GM18868 (cell line): Measurements from ENCODE around the gene TMEM135.
"Not testable (repeated sequence)": the region's sequence is repeated elsewhere in the genome, so short reads cannot be mapped to it uniquely, and the experiment has no call there.

Experiments
- ATAC-seq: cut with Tn5 transposase; IDR thresholded peaks from one replicate; pipeline ENCODE4 v1.9.1; 2021; ENCODE audit warnings: mild to moderate bottlenecking, moderate library complexity; ENCODE audit not compliant: unreplicated experiment

TMEM135 gene

GRCh38 chr11:87139475-87139874, 101.7 kb downstream of the TMEM135 start:
- no peak for ATAC-seq

- ATAC-seq = no peak
Measured at GRCh38 chr11:87141322-87141721, 103.6 kb downstream of the TMEM135 start.

DNA sequence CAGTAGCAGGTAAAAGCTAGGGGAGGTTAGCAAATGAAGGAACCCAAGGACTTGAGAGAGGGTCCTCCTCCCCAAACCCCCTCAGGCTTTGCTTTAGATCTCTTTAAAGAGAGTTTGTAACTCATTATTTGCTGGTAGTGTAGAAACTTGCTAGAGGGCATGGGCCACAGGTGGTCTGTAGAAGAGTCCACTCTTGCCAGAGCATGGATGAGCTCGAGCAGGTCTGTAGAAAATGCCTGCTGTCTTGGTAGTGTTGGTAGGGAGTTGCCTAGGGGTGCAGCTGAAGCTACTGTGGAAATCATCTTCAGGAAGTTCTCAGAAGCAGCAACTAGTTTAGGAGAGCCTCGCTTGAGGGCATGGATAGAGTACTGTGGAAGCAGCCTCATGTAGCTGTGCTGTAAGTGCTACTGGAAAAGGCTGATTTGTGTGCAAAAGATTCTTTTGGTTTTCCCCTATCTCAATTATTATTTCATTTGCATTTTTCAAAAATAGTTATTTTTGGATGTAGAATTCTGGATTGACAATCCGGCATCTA, 104.3 kb downstream of the TMEM135 start:
- ATAC-seq = no peak

GRCh38 chr11:87142594-87142993, 104.9 kb downstream of the TMEM135 start:
- no peak for ATAC-seq

- no peak for ATAC-seq
Measured at GRCh38 chr11:87143641-87144040, 105.9 kb downstream of the TMEM135 start.

DNA sequence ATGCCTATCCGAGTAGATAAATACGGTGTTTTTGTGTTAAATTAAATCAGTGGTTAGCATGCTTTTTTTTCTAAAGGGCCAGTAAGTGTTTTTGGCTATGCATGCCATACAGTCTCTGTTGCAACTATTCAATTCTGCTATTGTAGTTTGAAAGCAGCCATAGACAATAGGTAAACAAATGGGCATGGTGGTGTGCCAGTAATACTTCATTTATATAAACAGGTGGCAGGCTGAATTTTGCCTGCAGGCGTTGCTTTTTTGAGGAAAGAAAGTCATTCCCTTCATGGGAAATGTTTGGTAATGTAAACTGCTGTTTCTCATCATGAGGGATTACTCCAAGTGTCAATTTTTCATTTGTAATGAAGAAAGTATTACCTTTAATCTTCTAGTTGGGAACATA, 106.5 kb downstream of the TMEM135 start:
- no peak for ATAC-seq

- ATAC-seq = no peak
Measured at GRCh38 chr11:87148749-87149148, 111.0 kb downstream of the TMEM135 start.

- not testable (repeated sequence) for ATAC-seq
Measured at GRCh38 chr11:87149782-87150181, 112.0 kb downstream of the TMEM135 start.

DNA sequence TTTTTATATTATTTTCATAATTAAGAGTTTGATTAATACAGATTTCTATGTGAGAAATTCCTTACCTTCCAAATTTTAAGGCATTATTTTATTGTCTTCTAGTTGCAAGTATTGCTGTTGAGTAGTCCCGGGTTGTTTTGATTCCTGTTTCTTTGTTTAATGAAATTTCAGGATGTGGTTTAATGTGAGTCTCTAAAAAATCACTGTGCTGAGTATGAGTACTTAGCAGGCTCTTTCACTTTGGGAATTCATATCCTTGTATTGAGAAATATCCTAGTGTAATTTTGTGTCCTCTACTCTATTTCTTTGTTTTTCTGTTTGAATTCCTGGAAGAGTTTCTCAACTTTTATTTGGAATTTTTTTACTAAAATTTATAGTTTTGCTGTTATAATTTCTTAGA, 113.2 kb downstream of the TMEM135 start:
- ATAC-seq = no peak

DNA sequence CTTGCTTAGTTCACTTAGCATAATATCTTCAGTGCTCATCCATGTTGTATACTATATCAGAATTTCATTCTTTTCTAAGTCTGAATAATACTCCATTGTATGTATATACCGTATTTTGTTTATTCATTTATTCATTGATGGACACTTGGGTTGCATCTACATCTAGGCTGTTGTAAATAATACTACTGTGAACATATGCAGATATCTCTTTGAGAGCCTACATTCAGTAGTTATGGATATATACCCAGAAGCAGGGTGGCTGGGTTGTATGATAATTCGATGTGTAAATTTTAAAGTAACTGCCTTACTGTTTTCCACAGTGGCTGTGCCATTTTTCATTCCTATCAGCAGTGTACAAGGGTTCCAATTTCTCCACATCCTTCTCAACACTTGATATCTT, 116.5 kb downstream of the TMEM135 start:
- ATAC-seq = no peak

DNA sequence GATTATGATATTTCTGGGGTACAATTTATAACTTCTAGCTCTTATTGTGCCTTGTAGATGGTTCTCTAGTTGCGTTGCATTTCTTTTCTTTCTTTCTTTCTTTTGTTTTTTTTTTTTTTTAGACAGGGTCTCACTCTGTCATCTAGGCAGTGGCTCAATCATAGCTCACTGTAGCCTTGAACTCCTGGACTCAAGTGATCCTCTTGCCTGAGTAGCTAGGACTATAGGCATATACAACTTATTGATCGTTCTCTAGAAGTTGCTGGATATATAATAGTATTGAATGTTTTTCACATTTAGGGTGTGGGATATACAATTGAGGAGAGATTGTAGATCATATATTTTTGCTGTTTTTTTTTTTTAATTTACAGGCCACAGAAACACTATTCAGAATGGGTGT, 119.2 kb downstream of the TMEM135 start:
- ATAC-seq = no peak

GRCh38 chr11:87169076-87169475, 131.3 kb downstream of the TMEM135 start:
- not testable (repeated sequence) for ATAC-seq

DNA sequence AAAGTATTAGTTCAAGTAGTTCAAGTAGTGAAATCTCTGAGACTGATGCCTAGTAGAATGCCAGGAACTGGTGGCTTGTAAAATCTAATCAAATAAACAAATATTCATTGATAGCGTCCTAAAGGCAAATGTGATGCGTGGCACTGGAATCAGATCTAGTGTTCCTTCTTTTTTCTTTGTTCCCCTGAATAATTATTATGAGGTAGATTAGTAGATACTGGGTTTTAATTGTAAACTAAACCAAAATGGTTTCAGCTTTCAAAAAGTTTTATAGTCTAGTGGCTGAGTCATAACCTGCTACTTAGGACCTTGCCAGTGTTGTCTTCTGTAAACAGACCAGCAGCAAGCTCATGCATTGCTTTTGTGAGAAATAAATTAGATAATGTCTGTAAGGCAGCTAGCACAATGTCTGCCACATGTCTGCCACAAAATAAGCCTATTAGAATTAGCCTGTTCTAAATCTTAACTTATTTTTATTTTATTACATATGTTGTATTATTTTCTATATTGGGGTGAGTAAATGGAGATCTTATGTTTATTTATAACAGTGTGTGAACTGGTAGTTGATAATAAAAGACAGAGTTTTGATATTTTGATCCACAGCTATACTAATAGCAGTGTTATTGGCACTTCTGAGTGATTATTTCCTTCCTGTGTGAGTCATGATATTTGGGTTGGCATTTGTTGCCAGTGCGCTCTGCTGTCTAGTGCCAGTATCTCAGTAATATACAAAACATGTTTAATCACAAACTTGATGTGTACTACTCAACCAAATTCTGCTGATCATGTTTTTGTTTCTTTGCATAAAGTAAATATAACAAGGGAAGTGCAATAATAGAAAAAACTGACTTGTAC, 135.7 kb downstream of the TMEM135 start:
- ATAC-seq = peak; percentile 69

DNA sequence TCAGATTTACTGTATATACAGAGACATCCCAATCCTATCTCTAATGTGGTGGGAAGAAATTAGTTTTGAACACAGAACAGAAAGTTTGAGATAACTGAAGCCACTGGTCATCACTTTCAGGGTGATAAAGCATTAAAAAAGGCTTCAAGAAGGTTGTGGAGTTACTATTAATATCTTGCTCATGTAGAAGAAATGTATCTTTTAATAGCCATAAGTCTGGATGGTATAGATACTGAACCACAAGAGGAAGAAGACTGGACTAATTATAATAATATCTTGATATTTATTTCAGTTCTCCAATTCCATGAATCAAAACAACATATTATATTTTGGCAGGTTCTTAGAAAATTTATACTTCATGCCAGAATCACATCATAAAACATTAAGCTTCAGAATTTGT, 137.1 kb downstream of the TMEM135 start:
- no peak for ATAC-seq

- ATAC-seq = no peak
Measured at GRCh38 chr11:87176044-87176443, 138.3 kb downstream of the TMEM135 start.

DNA sequence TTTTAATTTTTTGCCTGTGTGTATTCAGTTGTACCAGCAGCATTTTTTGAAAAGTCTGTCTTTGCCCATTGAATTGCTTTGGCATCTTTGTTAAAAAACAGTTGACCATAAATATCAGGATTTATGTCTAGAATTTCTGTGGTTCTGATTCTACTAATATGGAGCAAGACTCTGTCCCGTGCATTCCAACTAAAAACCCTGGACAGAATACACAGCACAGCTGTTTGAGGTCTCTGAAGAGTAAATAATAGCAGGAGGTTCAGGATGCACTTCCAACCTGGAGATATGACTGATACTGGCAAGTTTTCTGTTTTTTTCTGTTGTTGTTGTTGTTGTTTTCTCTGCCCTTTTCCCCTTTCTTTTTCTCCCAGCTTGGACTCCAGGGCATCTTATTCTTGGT, 141.9 kb downstream of the TMEM135 start:
- ATAC-seq = no peak

DNA sequence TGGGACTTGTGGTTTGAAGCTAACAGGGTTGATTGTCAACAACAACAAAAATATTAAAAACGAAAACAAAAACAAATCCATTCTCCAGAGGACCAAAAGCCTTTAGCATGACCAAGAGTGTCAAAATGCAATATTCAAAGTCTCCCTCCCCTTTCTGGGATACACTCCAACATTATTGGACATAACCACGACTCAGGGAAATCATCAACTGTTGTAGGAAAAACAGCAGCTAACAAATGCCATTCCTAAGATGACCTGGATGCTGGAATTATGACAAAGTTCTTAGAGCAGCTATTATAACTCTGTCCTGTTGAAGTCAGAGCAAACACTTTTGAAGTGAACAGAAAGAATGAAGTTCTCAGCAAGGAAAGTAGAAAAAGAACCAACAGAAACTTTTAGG, 143.0 kb downstream of the TMEM135 start:
- ATAC-seq = no peak

- no peak for ATAC-seq
Measured at GRCh38 chr11:87181143-87181542, 143.4 kb downstream of the TMEM135 start.

- no peak for ATAC-seq
Measured at GRCh38 chr11:87185228-87185627, 147.5 kb downstream of the TMEM135 start.

DNA sequence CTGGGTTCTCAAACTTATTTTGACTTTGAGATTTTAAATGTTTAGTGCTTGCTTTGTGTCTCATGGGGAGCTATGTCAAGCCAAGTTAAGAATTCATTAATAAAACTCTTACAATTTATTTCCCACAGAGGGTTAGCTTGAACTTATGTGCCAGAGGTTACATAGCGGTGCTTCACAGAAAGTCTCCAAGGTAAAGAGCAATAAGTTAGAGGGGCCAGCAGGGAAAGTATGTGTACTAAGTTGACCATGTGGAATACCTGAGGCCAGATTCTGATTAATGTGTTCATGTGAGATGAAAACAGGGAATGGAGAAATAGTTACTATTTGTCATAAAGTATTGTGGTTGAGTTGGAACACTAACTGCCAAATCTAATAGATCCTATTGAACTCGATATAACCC, 149.3 kb downstream of the TMEM135 start:
- ATAC-seq = no peak

GRCh38 chr11:87187930-87188329, 150.2 kb downstream of the TMEM135 start:
- ATAC-seq = no peak

GRCh38 chr11:87188396-87188795, 150.7 kb downstream of the TMEM135 start:
- not testable (repeated sequence) for ATAC-seq

GRCh38 chr11:87188921-87189320, 151.2 kb downstream of the TMEM135 start:
- ATAC-seq = not testable (repeated sequence)
